Keratinocyte (primary cell): Measurements from ENCODE around the gene COA7.

Experiments used
- CTCF ChIP-seq, 3 experiments: IDR thresholded peaks in 1 of 3; conservative IDR thresholded peaks in 1 of 3; optimal IDR thresholded peaks in 1 of 3; 2 replicates in 2 of 3; 3 replicates in 1 of 3; pipeline versions ENCODE3 to v1.5.1; 2011; ENCODE audit warnings: low read length in 3 of 3, mild to moderate bottlenecking in 3 of 3, moderate library complexity in 2 of 3, control low read depth in 1 of 3, inconsistent platforms in 1 of 3; ENCODE audit not compliant: insufficient read depth in 2 of 3; ENCODE audit errors: extremely low read depth in 1 of 3
- EZH2 ChIP-seq: IDR thresholded peaks from one replicate; pipeline ENCODE4 v1.6.1; 2012; ENCODE audit warnings: inconsistent platforms, mild to moderate bottlenecking, low read length, moderate library complexity

- no peak for TF ChIP-seq EZH2
- TF ChIP-seq CTCF (optimal IDR thresholded peaks at IDR 0.05 in 1 of 3, IDR thresholded peaks at IDR 0.05 in 1 of 3, conservative IDR thresholded peaks at IDR 0.05 in 1 of 3; ENCODE audit: extremely low read depth in 1 of 3, insufficient read depth in 2 of 3, low read length in 3 of 3) = no peak
Measured at GRCh38 chr1:52665006-52665941, 32.9 kb downstream of the COA7 start.
